Measurements from ENCODE around the gene ACOT4.
"Not testable (repeated sequence)": the region's sequence is repeated elsewhere in the genome, so short reads cannot be mapped to it uniquely, and the experiment has no call there.

GRCh38 chr14:73636355-73636754 lies 44.7 kb downstream of the ACOT4 start:
- not testable (repeated sequence) for TF ChIP-seq BHLHE40 (IDR thresholded peaks at IDR 0.05; ENCODE audit: borderline replicate concordance); SUZ12 (IDR thresholded peaks at IDR 0.05); ELF4 (IDR thresholded peaks at IDR 0.05); PKNOX1 (IDR thresholded peaks at IDR 0.05); FOXM1 (IDR thresholded peaks at IDR 0.05; ENCODE audit: borderline replicate concordance); SP1 (IDR thresholded peaks at IDR 0.05); FOXK2 (IDR thresholded peaks at IDR 0.05); L3MBTL2 (conservative IDR thresholded peaks at IDR 0.05); LEF1 (IDR thresholded peaks at IDR 0.05; ENCODE audit: borderline replicate concordance); NFRKB (IDR thresholded peaks at IDR 0.05); ZNF384 (IDR thresholded peaks at IDR 0.05); FOXA1 (IDR thresholded peaks at IDR 0.05)

Data from HEK293T (cell line).